H4 (cell line): ENCODE results near the gene GABRB3. TPM values are rescaled to one million over a fixed set of nuclear protein-coding genes. Genes with fewer than 3 reads are reported as not detected.
"Not testable (repeated sequence)": the region's sequence is repeated elsewhere in the genome, so short reads cannot be mapped to it uniquely, and the experiment has no call there.

ENCODE experiments used
- DNase-seq: peaks from one replicate; pipeline ENCODE4 v3.0.0-alpha.2; 2015; ENCODE audit warnings: low spot score
- total RNA-seq: library from RNA; depleted of rRNA; stranded (reverse); fragments of >200 nt; shearing (Covaris generic); gene quantifications from 2 replicates; pipeline ENCODE4 v1.2.3, GENCODE V29; 2014

Gene GABRB3
- total RNA-seq, 1 experiment from 2014 or later, result 21.1 TPM

- DNase-seq, result no peak
Measured at GRCh38 chr15:26736502-26737248, 36.2 kb downstream of the GABRB3 start.

GRCh38 chr15:26731965-26732364 lies 40.9 kb downstream of the GABRB3 start:
- DNase-seq, result no peak

GRCh38 chr15:26729581-26729980 lies 43.3 kb downstream of the GABRB3 start:
- DNase-seq, result no peak

GRCh38 chr15:26729030-26729429 lies 43.8 kb downstream of the GABRB3 start:
- no peak for DNase-seq

GRCh38 chr15:26724381-26725150 lies 48.3 kb downstream of the GABRB3 start:
- DNase-seq, result no peak

- DNase-seq, result peak; percentile 75
Measured at GRCh38 chr15:26722621-26723160, 50.2 kb downstream of the GABRB3 start.

- DNase-seq, result no peak
Measured at GRCh38 chr15:26721232-26721967, 51.5 kb downstream of the GABRB3 start.

- no peak for DNase-seq
Measured at GRCh38 chr15:26720546-26720945, 52.3 kb downstream of the GABRB3 start.

- not testable (repeated sequence) for DNase-seq
Measured at GRCh38 chr15:26719866-26720265, 53.0 kb downstream of the GABRB3 start.

- DNase-seq, result no peak
Measured at GRCh38 chr15:26716069-26716468, 56.8 kb downstream of the GABRB3 start.

- no peak for DNase-seq
Measured at GRCh38 chr15:26713498-26713897, 59.4 kb downstream of the GABRB3 start.

- DNase-seq, result no peak
Measured at GRCh38 chr15:26712335-26712734, 60.5 kb downstream of the GABRB3 start.

- no peak for DNase-seq
Measured at GRCh38 chr15:26711445-26711844, 61.4 kb downstream of the GABRB3 start.

- DNase-seq, result no peak
Measured at GRCh38 chr15:26702381-26702780, 70.5 kb downstream of the GABRB3 start.

GRCh38 chr15:26698555-26698954 lies 74.3 kb downstream of the GABRB3 start:
- DNase-seq, result no peak

- no peak for DNase-seq
Measured at GRCh38 chr15:26697913-26698312, 75.0 kb downstream of the GABRB3 start.

- DNase-seq, result no peak
Measured at GRCh38 chr15:26691249-26691648, 81.6 kb downstream of the GABRB3 start.

- no peak for DNase-seq
Measured at GRCh38 chr15:26690778-26691177, 82.1 kb downstream of the GABRB3 start.

GRCh38 chr15:26689462-26689861 lies 83.4 kb downstream of the GABRB3 start:
- DNase-seq, result no peak

- DNase-seq, result no peak
Measured at GRCh38 chr15:26686547-26687187, 86.2 kb downstream of the GABRB3 start.

- no peak for DNase-seq
Measured at GRCh38 chr15:26682598-26683164, 90.2 kb downstream of the GABRB3 start.
